HPDE6-E6E7 (cell line): Measurements from ENCODE around the gene AHCYL1.
A peak's percentile ranks its signal among the peaks of the same experiment; 100 is the strongest.
"Not testable (repeated sequence)": the region's sequence is repeated elsewhere in the genome, so short reads cannot be mapped to it uniquely, and the experiment has no call there.

Experiments
- DNase-seq: peaks from one replicate; pipeline ENCODE4 v3.0.0; 2011; ENCODE audit warnings: missing footprints; ENCODE audit errors: extremely low spot score

AHCYL1 gene

DNA sequence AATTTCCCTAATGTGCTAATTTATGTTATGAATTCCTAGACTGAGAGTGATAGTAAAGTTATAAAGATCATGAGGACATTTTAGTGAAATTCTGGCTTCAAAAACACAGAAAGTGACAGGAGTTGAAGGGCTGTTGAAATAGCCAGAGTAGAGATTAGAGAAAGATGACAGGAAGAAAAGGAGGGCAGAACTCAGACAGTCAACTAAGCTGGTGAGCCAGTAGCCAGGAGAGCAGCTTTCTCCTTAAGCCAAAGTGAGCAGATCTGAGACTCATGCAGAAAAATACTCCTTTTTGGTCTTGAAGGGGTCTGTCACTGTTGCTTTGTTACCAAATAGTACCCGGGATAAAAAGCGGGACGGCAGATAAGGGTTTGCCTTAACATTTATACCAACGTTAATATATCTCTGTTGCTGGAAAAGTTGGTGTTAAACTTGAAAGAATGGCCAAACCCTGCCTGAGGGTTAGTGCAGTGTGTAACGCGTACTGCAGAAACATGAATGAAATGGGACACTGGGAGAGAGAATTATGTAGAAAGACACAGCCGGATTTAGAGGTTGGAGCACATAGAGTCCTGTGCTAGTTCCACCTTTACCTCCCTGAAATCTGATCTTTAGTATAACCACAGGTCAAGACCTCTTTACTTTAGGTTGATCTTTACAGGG, 12.8 kb downstream of the AHCYL1 start:
- DNase-seq: no peak

DNA sequence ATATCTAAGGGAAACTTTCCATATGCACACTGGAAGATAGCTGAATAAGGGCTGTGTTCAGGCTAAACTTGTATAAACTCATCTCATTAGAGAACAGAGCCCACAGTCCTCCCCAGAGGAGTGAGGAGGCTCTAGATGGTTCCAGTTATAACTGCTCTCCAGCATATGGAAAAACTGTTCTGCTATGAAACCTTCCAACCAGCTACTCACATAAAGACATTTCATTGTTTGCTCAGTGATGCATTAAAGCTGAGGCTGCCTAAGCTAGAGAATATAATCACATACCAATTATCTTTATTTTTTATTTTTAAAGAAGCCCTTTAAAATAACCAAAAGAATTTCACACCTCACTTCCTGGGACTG, 13.3 kb downstream of the AHCYL1 start:
- DNase-seq: no peak

DNA sequence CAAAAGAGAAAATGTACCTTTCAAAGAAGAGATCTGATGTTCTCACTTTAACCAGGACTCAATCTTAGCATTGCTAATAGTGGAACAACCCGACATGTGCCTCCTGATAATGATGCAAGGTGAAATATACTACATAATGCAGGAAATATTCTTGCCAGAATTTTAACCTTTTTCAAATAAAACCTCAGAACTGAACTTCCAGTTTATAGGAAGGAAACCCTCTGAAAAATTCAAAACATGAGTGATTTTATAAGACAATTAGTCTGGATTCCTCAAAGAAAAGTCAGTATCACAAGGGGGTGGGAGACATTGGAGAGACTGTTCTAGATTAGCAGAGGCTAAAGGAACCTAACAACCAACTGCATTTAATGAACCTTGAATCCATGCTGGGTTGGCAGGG, 18.1 kb downstream of the AHCYL1 start:
- DNase-seq: no peak

DNA sequence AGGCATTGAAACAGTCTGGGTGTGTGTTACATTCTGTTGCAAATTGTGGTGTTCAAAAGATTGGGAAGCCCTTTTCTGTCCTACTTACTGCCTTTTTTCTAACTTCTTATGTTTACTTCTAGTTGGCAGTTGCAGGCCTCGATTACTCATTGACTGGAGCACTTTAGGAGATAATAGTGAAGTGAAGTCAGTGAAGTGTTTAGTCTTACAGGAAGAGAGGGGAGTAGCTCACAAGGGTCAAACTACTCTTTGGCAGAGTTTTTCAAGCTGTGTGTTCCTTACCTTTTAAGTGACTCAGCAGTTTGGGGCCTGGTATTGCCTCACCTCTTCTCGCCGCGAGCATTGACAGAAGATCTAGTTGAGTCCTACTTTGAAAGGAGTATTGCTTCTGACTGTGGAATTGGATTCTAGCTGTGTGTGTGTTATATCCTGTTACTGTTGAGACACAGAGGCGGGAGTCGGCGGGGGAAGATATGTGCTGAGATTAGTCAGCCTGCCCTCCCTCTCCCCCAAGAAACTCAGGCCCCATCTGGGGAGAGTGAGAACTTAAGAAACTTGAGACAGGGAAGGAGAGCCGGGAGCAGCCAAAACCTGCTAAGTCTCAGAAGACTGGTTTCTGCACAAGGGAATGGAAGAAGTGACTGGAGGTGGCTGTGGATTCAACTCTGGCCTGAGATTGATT, 19.3 kb downstream of the AHCYL1 start:
- DNase-seq: peak; percentile 96

DNA sequence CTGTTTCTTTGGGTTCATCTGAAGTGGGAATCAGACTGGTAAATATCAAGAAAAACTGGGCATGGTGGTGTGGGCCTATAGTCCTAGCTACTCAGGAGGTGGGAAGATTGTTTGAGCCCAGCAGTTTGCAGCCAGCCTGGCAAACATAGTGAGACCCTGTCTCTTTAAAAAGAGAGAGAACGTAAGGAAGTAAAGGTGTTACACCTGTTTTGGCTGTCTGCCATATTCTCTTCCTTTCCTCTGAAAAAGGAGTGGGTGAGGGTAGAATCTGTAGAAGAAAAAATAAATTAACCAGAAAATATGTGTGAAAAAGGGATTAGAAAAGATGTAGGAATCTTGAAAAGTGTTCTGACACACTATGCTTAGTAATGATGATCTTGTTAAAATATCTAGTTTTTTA, 20.0 kb downstream of the AHCYL1 start:
- DNase-seq: no peak

DNA sequence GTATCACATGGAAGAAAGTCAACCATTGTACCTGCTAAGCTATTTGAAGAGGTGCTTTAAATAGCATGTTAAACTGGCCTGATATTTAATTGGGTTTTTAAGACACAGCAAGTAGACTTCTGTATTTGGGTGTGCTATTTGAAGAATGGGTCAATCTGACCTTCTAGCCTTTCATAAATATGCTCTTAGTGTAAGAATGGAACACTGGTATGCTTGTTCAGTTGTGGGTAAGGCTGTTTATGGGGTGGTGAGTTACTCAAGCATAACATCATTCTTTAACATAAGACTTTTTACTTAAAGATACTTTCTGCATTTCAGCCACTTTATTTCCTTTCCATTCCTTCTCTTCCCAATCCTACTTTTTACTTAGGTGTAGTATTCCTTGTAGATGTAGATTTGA, 21.4 kb downstream of the AHCYL1 start:
- no peak for DNase-seq

DNA sequence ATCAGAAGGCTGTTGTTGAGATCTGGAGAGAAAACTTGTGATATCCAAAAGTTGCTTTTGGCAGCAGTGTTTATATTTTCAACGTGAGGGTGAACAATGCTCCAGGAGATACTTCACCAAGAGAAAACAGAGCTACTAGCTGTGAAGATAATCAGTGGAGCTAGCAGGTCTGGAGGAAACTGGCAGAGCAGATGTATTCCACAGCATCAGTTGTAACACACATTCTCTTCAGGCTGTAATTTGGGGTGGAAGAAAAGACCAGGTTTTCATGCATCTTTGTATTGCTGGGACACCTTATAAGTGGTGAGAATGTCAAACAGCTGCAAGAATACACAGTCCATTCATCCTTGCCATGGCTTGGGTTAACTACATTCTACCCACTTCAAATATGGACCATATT, 22.0 kb downstream of the AHCYL1 start:
- no peak for DNase-seq

DNA sequence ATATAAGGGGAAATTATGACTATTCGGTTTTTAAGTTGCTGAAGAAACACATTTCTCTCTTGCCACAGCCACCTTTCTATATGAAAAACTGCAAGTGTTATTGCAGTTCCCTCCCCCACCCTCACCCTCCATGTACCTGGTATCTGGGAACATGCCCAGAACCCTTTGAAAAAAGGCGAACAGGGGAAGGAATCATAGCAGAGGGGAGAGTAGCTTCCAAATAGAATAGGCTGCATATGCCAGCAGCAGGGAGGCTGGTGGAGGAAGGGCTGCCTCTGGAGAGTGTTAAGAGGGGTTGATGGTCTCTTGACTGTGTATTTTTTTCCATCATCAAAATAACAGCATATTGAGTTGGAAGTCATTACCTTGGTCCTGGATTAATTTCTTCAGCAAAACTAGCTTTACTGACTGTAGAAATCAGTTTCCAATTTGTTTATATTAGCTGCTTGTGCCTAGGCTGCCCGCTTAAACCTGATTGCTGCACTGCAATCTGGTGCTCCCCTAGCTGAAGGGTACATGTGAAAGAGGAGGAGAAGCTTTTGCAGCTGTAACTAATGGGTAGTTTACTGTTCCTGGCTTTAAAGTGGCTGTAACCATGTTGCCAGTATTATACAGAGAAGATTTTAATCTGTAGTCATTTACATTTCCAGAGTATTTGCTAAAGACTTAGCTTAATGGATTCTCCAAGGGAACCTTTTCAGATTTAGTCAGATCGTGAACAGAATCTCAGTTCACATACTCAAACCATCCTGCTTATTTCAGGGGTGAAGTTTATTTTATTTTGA, 22.7 kb downstream of the AHCYL1 start:
- DNase-seq: no peak

DNA sequence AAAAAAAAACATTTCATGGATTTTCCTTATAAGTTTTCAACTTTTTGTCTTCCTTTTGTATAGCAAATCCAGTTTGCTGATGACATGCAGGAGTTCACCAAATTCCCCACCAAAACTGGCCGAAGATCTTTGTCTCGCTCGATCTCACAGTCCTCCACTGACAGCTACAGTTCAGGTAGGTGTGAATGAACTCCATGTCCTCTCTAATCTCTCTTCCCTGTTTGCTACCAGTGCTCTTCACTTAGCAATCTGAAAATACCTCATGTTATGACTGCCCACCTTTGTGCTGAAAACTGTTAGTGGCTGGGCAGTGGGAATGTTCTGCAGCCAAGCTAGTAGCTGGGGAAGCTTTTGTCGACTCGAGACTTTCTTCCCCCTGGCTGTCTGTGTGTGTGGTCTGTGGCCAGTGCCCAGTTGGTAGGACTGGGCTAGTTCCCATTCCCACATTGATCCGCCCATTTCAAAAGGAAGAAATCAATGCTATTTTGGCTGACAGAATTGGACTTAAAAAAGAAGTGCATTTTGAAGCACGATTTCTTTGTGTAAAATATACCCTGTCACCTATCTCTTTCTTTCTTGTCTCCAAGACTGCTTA, 24.5 kb downstream of the AHCYL1 start:
- DNase-seq: no peak

DNA sequence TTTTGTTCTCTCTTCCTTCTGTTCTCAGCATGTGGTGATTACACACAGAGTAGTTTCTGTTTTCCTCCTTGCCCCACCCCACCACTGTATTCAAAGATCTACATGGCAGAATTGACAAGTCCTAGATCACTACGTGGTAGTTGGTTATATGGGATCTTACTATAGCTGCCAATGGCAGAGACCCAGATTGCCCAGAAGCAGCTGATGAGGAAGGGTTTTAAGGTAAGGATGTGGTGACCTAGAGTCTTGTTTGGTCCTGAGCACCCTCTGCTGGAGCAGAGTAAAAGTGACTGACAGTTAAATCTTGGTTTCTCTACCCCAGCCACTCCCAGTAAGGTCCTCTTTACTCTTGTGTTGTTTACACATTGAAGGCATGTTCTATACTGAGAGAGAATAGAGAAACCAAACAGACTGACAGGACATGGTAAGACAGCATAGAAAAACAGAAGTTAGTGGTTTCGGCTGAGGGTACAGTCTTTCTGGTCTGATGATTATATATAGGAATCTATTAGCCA, 27.0 kb downstream of the AHCYL1 start:
- DNase-seq: peak; percentile 20

DNA sequence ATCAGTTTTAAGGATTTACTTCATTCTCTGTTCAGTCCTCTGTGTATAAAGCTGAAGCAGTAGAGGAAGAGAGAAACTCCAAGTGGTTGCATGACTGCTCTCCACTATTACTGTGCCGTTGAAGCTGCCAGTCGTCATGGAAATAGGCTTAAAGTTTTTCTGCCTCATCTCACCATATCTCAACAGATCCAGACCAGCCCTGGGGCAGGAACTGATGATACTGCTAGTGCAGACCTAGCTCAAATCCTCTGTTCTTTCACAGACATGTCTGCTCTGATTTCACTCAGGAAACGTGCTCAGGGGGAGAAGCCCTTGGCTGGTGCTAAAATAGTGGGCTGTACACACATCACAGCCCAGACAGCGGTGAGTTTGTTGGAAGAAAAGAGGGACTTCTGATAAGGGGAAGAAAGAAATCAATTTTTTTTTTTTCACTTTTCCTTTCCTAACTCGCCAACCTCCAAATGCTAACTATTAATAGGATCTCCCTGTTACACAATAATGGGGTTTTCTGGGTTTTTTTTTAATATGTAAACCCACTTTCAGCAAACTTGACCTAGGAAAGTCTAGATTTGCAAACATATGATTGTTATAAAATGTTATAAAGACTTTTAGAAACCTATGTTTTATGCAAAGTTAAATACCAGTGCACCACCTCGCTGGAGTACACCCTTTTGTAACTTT, 27.7 kb downstream of the AHCYL1 start:
- no peak for DNase-seq

DNA sequence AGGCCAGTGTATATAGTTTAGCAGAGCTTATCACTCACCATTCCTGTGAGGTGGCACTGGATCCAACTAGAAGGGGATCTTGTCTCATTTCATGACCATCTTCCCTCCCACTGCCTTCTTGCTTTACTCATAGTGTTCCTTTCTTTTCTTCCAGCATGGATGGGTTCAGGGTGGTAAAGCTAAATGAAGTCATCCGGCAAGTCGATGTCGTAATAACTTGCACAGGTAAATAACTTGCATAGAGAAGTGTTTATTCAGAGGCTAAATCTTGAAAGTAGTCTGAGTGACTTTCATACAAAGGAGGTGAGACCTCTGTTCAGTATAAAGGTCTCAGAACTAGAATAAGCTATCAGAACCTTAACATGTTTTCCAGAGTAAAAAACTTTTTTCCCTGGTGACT, 33.2 kb downstream of the AHCYL1 start:
- no peak for DNase-seq

DNA sequence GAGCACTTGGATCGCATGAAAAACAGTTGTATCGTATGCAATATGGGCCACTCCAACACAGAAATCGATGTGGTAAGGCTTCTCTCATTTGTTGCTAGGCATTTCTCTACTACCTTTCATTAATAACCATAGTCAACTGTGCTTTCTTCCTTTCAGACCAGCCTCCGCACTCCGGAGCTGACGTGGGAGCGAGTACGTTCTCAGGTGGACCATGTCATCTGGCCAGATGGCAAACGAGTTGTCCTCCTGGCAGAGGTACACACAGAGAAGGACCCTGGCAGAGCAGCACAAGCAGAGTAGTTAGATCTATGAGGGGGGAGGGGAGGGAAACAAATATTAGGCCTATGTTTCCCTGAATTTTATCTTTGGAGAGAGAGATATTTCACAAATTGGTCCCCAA, 33.8 kb downstream of the AHCYL1 start:
- no peak for DNase-seq

DNA sequence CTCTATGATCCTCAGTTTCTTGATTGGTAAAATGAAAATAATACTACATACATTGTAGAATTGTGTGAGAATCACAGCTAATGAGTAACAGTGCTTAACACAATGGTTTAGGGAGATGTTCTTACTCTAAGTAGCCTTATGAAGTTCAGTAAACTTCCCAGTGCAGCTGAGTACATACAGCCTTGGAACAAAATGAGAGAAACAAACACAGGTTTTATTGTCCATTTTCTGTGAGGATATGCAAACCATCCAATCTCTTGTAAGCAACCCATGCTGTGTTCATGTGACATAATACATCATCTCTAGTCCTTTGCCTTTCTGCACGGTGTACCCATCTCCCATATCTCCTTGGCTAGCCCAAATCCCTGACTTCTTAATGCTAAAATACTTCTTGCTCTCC, 35.2 kb downstream of the AHCYL1 start:
- no peak for DNase-seq

DNA sequence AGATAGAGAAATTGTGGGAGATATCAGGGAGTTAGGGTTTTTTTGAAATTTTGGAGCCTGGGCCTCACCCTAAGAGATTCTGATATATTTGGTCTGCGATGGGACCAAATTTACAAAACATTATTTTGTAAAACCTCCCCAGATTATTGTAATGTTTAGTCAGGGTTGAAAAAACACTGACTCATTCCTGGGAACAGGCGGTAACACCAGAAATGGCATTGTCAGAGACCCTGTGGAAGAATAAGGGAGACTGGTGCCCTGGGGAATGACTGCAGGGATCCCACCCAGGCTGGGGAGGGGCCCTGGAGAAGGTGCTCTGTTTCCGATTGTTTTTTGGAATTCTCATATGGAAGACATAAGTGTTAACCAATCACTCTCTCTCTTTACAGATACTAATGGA, 36.7 kb downstream of the AHCYL1 start:
- DNase-seq: no peak

DNA sequence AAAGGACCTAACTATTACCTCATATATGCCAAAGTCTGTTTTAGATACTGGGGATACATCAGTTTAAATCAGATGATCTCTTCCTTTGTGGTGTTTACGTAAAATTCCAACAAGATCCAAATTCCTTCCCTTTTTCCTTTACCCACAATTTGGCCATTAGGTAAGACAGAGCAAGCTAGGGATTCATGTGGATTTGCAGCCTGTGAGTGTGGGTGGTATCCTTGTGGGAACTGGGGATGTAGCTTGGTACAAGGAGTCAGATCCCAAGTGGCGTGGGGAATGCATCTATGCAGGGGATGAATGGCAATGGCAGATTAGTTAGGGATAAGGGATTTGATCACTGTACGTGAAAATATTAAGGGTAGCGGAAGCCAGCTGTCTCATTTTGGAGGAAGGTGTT, 40.0 kb downstream of the AHCYL1 start:
- DNase-seq: no peak

DNA sequence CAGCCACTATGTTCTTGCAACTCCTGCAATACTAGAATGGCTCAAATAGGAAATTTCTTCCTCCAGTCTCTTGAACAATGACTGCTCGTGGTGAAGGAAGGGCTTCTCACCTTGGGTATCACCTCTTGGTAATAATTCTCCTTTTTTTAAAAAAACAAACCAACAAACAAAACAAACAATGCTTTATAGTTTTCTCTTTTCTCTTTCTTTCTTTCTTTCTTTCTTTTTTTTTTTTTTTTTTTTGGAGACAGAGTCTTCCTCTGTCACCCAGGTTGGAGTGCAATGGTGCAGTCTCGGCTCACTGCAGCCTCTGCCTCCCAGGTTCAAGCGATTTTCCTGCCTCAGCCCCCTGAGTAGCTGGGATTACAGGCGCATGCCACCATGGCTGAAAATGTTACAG, 46.1 kb downstream of the AHCYL1 start:
- not testable (repeated sequence) for DNase-seq

DNA sequence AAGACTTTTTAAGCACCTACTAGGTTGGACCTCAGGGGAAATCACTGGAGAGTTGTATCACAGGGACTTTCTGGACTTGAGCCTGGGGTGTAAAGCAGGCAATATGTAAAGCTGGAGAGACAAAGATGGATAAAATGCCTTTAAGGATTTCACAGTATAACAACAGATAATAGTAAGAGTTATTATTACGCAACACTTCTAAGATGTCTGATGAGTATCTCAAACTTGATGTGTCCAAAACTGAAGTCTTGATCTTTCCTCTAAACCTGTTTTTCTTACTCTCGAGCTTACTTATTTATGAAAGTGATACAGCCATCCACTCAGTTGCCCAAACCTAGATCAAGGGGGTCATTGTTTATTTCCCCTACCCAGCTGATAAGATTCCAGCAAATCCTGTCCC, 47.8 kb downstream of the AHCYL1 start:
- DNase-seq: no peak

DNA sequence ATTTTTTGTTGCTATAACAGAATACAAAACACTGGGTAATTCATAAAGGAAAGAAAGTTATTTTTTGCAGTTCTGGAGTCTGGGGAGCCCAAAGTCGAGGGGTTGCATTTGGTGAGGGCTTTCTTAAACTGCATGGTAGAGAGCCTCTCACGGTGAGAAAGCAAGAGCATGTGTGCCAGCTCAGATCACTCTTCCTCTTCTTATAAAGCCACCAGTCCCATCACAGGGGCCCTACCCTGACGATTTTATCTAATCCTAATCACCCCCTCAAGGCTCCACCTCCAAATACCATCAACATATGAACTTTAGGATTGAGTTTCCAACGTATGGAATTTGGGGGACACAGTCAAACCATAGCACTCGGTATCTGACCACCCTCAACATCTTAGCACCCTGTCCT, 48.9 kb downstream of the AHCYL1 start:
- no peak for DNase-seq

DNA sequence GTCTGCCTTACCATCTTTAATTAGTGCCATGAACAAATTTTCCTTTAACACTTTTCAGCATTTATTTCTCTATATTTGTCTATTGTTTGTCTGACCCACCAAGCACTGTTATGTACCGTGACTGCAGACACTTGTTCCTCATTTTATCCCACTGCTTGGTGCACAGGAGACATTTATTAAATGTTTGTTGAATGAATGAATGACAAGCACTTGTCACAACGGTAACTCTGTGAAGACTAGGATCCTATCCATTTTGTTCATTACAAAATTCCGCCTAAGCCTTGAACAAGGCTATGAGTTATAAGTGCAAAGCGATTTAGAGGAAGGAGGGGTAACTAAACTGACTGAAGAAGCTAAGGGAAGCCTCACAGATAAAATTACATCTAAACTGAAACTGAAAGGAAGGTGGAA, 49.5 kb downstream of the AHCYL1 start:
- no peak for DNase-seq

DNA sequence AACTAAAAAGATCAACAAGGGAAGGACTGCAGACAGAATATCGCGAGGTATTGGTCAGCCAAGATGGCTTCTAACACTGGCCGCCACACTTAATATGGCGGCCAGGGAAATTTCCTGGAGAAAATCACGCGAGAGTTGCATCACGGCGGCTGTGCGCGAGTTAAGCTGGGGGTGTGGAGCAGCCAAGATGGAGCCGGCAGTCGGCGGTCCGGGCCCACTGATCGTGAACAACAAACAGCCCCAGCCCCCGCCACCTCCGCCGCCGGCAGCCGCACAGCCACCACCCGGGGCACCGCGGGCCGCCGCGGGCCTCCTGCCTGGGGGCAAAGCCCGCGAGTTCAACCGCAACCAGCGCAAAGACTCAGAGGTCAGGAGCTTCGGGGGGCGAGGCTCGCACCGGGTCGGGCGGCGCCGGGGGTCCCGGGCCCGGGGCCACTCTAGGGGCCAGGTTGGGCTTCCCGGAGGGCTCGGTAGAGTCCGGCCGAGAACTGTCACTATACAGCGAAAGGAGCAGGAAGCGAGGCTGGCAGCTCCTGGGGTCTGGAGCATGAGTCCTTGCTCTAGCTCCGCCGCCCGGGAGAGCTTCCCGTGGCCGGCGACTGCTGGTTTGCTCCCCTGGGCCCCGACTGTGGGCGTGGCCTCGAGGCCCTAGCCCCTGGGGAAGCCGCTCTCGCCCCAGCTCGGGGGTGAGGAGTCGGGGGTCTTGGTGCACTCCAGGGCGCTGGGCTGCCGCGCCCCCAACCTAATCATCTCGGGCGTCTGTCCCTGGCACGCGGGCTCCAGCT, 50.1 kb downstream of the AHCYL1 start, which contains the start of gene STRIP1:
Gene STRIP1 (plus strand): TSS at position 174 of the 785 bp plus-strand sequence. CDS start 14 bp downstream, at position 188.
- DNase-seq: peak; percentile 94
